Neural cell (in vitro differentiated cells): Measurements from ENCODE around the gene TBC1D22B. TPM values are rescaled to one million over a fixed set of nuclear protein-coding genes. Genes with fewer than 3 reads are reported as not detected.

Source experiments
- H2AFZ ChIP-seq: fragments of 200-600, 300-800 bp; sonication (generic), shearing (Covaris generic); 2 replicates; pipeline ENCODE4 v1.6.0; 2014; ENCODE audit warnings: low read depth, mild to moderate bottlenecking, antibody characterized with exemption, low read length, moderate library complexity
- H3F3A ChIP-seq: fragments of 200-600 bp; shearing (Covaris generic); 2 replicates; pipeline ENCODE4 v1.6.1; 2016; ENCODE audit warnings: mild to moderate bottlenecking, moderate library complexity, mixed read lengths, antibody characterized with exemption, low read length; ENCODE audit not compliant: insufficient read depth, poor library complexity, severe bottlenecking
- H3K27ac ChIP-seq: fragments of 200-600, 300-800 bp; sonication (generic), shearing (Covaris generic); 2 replicates; pipeline ENCODE4 v1.5.1; 2014; ENCODE audit warnings: mild to moderate bottlenecking, low read length, moderate library complexity
- H3K27me3 ChIP-seq: fragments of 300-800, 200-600 bp; sonication (generic), shearing (Covaris generic); 2 replicates; pipeline ENCODE4 v1.6.0; 2014; ENCODE audit warnings: mild to moderate bottlenecking, low read depth, low read length, moderate library complexity; ENCODE audit not compliant: insufficient read depth
- H3K36me3 ChIP-seq: fragments of 300-800, 200-600 bp; sonication (generic), shearing (Covaris generic); 2 replicates; pipeline ENCODE4 v1.5.1; 2014; ENCODE audit warnings: mild to moderate bottlenecking, antibody characterized with exemption, low read length, moderate library complexity; ENCODE audit not compliant: insufficient read depth
- H3K4me2 ChIP-seq: fragments of 300-800, 200-600 bp; sonication (generic), shearing (Covaris generic); 2 replicates; pipeline ENCODE4 v1.6.0; 2014; ENCODE audit warnings: mild to moderate bottlenecking, low read length
- H3K4me3 ChIP-seq: fragments of 300-800, 200-600 bp; sonication (generic), shearing (Covaris generic); 2 replicates; pipeline ENCODE4 v1.5.1; 2014; ENCODE audit warnings: mild to moderate bottlenecking, low read length, moderate library complexity
- H3K79me2 ChIP-seq: fragments of 200-600 bp; shearing (Covaris generic); replicated peaks from 2 replicates; pipeline ENCODE4 v1.6.0; 2014; ENCODE audit warnings: mild to moderate bottlenecking, low read length, moderate library complexity; ENCODE audit not compliant: insufficient read depth
- H3K9ac ChIP-seq: fragments of 300-800, 200-600 bp; sonication (generic), shearing (Covaris generic); 2 replicates; pipeline ENCODE4 v1.6.1; 2016; ENCODE audit warnings: mild to moderate bottlenecking, low read length, mixed read lengths
- H3K9me2 ChIP-seq: fragments of 200-600 bp; shearing (Covaris generic); 2 replicates; pipeline ENCODE4 v1.6.1; 2016; ENCODE audit warnings: mild to moderate bottlenecking, low read length, mixed read lengths; ENCODE audit not compliant: insufficient read depth
- H3K9me3 ChIP-seq: fragments of 200-600, 300-800 bp; sonication (generic), shearing (Covaris generic); 2 replicates; pipeline ENCODE4 v1.6.1; 2016; ENCODE audit warnings: mild to moderate bottlenecking, mixed run types, low read length, moderate library complexity, mixed read lengths
- H4K20me1 ChIP-seq: fragments of 200-600 bp; shearing (Covaris generic); 2 replicates; pipeline ENCODE4 v1.6.1; 2016; ENCODE audit warnings: mild to moderate bottlenecking, mixed run types; ENCODE audit not compliant: insufficient read depth
- EP300 ChIP-seq: fragments of 450-650 bp; conservative IDR thresholded peaks from 2 replicates; pipeline ENCODE4 v1.6.1; 2014; ENCODE audit warnings: antibody characterized with exemption, mild to moderate bottlenecking, moderate library complexity; ENCODE audit not compliant: poor library complexity, severe bottlenecking
- EZH2 ChIP-seq: fragments of 200-600, 300-800 bp; shearing (Covaris generic), sonication (generic); IDR thresholded peaks from 2 replicates; pipeline ENCODE4 v1.6.1; 2014; ENCODE audit warnings: antibody characterized with exemption, low read length, borderline replicate concordance, mild to moderate bottlenecking; ENCODE audit not compliant: insufficient read depth, poor library complexity, severe bottlenecking
- MXI1 ChIP-seq: fragments of 450-650 bp; conservative IDR thresholded peaks from 2 replicates; pipeline ENCODE4 v1.6.1; 2014; ENCODE audit warnings: antibody characterized with exemption, mild to moderate bottlenecking; ENCODE audit not compliant: poor library complexity, severe bottlenecking
- RAD21 ChIP-seq: fragments of 450-650 bp; conservative IDR thresholded peaks from 2 replicates; pipeline ENCODE4 v1.6.1; 2014; ENCODE audit warnings: antibody characterized with exemption, mild to moderate bottlenecking, moderate library complexity
- SMC3 ChIP-seq: fragments of 450-650 bp; conservative IDR thresholded peaks from 2 replicates; pipeline ENCODE4 v1.6.1; 2014; ENCODE audit warnings: antibody characterized with exemption, mild to moderate bottlenecking, moderate library complexity; ENCODE audit not compliant: poor library complexity
- polyA plus RNA-seq: library from polyadenylated mRNA; depleted of rRNA; stranded (reverse); fragments of >200 nt; gene quantifications from 2 replicates; pipeline ENCODE4 v1.2.3, GENCODE V29; 2014
- TF ChIP-seq, protein P1 (sequence below): fragments of 450-650 bp; IDR thresholded peaks from 2 replicates; pipeline ENCODE4 v1.5.1; 2014; ENCODE audit warnings: antibody characterized with exemption, mild to moderate bottlenecking, moderate library complexity; ENCODE audit not compliant: poor library complexity, severe bottlenecking
- TF ChIP-seq, protein P2 (sequence below): IDR thresholded peaks from 2 replicates; pipeline ENCODE4 v1.6.1; 2012; ENCODE audit warnings: borderline replicate concordance

TBC1D22B gene
- polyA plus RNA-seq, 1 donor from 2014 or later: 10.6 TPM

DNA sequence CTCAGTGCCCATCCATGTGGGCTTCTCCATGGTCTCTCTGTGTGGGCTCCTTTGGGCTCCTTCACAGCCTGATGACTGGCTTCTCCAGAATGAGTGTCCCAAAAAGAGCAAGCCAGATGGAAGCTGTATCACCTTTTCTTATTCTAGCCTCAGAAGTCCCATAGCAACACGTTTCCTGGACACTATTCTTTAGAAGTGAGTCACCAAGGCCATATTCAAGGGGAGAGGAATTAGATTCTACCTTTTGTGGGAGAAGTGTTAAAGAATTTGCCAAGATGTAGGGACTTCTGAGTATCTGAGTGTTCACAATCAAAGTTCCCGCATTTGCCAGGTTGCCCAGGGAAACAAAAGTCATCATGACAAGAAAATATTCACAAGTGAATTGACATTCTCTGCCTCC, 20.7 kb upstream of the TBC1D22B start:
- TF ChIP-seq, protein P1, sequence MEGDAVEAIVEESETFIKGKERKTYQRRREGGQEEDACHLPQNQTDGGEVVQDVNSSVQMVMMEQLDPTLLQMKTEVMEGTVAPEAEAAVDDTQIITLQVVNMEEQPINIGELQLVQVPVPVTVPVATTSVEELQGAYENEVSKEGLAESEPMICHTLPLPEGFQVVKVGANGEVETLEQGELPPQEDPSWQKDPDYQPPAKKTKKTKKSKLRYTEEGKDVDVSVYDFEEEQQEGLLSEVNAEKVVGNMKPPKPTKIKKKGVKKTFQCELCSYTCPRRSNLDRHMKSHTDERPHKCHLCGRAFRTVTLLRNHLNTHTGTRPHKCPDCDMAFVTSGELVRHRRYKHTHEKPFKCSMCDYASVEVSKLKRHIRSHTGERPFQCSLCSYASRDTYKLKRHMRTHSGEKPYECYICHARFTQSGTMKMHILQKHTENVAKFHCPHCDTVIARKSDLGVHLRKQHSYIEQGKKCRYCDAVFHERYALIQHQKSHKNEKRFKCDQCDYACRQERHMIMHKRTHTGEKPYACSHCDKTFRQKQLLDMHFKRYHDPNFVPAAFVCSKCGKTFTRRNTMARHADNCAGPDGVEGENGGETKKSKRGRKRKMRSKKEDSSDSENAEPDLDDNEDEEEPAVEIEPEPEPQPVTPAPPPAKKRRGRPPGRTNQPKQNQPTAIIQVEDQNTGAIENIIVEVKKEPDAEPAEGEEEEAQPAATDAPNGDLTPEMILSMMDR: no peak
- TF ChIP-seq MXI1: no peak
- no peak for TF ChIP-seq EZH2
- no peak for TF ChIP-seq RAD21
- TF ChIP-seq SMC3: no peak
- TF ChIP-seq, protein P2, sequence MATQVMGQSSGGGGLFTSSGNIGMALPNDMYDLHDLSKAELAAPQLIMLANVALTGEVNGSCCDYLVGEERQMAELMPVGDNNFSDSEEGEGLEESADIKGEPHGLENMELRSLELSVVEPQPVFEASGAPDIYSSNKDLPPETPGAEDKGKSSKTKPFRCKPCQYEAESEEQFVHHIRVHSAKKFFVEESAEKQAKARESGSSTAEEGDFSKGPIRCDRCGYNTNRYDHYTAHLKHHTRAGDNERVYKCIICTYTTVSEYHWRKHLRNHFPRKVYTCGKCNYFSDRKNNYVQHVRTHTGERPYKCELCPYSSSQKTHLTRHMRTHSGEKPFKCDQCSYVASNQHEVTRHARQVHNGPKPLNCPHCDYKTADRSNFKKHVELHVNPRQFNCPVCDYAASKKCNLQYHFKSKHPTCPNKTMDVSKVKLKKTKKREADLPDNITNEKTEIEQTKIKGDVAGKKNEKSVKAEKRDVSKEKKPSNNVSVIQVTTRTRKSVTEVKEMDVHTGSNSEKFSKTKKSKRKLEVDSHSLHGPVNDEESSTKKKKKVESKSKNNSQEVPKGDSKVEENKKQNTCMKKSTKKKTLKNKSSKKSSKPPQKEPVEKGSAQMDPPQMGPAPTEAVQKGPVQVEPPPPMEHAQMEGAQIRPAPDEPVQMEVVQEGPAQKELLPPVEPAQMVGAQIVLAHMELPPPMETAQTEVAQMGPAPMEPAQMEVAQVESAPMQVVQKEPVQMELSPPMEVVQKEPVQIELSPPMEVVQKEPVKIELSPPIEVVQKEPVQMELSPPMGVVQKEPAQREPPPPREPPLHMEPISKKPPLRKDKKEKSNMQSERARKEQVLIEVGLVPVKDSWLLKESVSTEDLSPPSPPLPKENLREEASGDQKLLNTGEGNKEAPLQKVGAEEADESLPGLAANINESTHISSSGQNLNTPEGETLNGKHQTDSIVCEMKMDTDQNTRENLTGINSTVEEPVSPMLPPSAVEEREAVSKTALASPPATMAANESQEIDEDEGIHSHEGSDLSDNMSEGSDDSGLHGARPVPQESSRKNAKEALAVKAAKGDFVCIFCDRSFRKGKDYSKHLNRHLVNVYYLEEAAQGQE: no peak
- Histone ChIP-seq H3K79me2 (no peaks in the 10 kb centered on the region), H3K4me2 (no peak overlapping the region), H3K27me3 (no peaks in the 10 kb centered on the region), H3K4me3 (no peak overlapping the region), H3K9ac (no peak overlapping the region), H3F3A (no peaks in the 10 kb centered on the region), H3K27ac (no peak overlapping the region), H3K36me3 (no peaks in the 10 kb centered on the region), H3K9me3 (no peaks in the 10 kb centered on the region), H4K20me1 (no peaks in the 10 kb centered on the region), H3K9me2 (no peaks in the 10 kb centered on the region), H2AFZ (no peak overlapping the region)

DNA sequence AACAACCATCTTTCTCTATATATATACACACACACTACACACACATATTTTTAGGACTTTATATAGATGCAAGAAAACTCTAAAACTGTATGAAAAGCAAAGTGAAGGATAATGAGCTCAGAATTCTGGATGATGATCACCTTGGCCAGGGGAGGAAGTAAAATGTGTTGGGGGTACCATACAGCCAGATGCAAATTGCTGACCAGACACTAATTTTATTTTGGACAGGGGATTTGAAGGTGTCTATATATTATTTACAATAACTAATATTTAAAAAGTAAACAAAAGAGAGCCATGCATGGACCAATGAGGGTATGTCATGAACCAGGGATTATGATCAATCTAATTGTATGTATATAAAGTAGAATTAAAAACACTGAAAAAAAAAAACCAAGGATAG, 19.8 kb upstream of the TBC1D22B start:
- H3F3A ChIP-seq: no peaks in the 10 kb centered on the region
- no peak overlapping the region for H3K9ac ChIP-seq
- no peaks in the 10 kb centered on the region for H3K9me3 ChIP-seq
- no peaks in the 10 kb centered on the region for H3K36me3 ChIP-seq
- H3K4me2 ChIP-seq: no peak overlapping the region
- TF ChIP-seq, protein P1: no peak
- no peak for TF ChIP-seq SMC3
- no peak for TF ChIP-seq EZH2
- TF ChIP-seq EP300: no peak
- no peak for TF ChIP-seq MXI1
- H4K20me1 ChIP-seq: no peaks in the 10 kb centered on the region
- no peaks in the 10 kb centered on the region for H3K79me2 ChIP-seq
- no peak overlapping the region for H3K27ac ChIP-seq
- no peaks in the 10 kb centered on the region for H3K9me2 ChIP-seq
- H2AFZ ChIP-seq: no peak overlapping the region
- H3K27me3 ChIP-seq: no peaks in the 10 kb centered on the region
- no peak overlapping the region for H3K4me3 ChIP-seq
